Subcutaneous adipose tissue (tissue), 4 donors: ENCODE measurements around the gene ADAMTS17. TPM values are rescaled to one million over a fixed set of nuclear protein-coding genes. Genes with fewer than 3 reads are reported as not detected.

ENCODE experiments used
- CTCF ChIP-seq: fragments of 450-650 bp; IDR thresholded peaks from one replicate; pipeline ENCODE4 v1.5.1; 2016; ENCODE audit warnings: low read depth, mild to moderate bottlenecking, control low read depth, antibody characterized with exemption, moderate library complexity
- total RNA-seq, 4 donors: library from RNA; depleted of rRNA; stranded (reverse); fragments of >200 nt; gene quantifications; one replicate each; pipeline ENCODE4 v1.1.0, GENCODE V29; 2016

Gene ADAMTS17
- total RNA-seq, 4 donors from 2014 or later = 0.49 to 5.3 (median 2.5) TPM

DNA sequence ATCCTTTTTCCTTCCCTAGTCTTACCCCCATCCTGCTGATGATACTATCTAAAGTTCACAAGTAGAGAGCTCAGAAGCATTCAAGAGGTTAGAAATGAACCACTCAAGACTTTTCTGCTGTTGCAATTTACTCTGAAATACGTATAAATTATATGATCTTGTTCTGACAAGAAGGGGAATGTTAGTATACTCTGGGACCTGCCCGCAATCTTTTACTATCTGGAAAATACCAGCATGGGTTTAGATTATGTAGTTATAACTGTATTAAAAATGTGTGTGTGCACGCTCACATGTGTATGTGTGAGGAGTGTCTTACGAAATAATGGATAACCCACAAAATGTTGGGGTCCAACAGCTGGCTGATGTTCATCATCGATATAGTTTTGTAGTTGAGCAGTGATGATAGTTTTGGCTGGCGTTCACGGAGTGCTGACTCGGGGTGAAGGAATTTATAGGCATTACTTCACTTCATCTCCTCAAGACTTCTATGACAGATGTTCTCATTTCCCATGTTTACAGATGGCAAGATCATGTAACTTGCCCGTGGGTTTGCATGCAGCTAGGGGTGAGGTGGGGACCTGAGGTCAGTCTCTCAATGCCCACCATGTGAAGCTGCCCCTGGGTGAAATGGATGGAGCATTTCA, 311.1 kb downstream of the ADAMTS17 start:
- no peak for TF ChIP-seq CTCF

DNA sequence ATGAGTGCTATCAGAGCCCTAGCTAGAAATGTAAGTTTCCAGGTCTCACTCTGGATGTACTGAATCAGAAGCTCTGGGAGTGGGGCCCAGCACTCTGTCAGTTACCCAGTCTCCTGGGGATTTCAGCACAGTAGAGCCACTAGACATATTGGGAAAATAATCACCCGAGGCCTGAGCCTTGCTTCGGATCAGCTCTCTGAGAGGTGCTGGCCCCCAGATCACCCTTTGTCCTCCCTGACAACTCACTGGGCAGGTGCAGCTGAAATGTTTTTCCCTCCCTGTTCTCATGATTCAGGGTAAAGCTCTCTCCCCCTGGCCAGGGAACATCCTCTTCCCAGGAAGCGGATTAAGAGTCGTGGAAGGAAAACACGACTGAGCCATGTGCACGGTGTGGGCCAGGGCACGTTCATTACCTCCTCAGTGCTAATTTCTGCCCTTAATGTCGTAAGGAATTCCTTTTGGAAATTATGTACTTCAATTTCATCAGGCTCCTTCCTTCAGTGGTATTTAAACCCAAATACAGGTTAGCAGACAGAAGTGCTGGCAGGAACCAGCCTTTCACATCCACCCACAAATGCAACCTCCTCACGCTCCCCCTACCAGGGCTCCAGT, 311.8 kb downstream of the ADAMTS17 start:
- no peak for TF ChIP-seq CTCF

GRCh38 chr15:100029045-100029444, 312.7 kb downstream of the ADAMTS17 start:
- TF ChIP-seq CTCF = no peak

DNA sequence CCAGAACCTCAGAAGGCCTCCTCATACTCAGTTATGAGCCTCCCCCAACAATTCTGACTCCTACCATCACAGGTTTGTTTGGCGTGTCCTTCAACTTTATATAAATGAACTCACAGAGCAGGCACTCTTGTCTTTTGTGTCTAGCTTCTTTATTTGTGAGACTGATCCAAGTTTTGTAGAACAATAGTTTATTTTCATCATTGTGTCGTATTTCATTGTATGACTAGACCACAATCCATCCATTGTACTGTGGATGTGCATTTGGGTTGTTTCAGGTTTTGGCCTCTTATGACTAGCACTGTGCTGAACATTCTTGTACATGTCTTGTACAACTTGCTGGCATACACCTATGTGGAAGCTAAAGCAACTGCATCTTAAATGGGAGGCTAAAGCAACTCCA, 315.7 kb downstream of the ADAMTS17 start:
- no peak for TF ChIP-seq CTCF

DNA sequence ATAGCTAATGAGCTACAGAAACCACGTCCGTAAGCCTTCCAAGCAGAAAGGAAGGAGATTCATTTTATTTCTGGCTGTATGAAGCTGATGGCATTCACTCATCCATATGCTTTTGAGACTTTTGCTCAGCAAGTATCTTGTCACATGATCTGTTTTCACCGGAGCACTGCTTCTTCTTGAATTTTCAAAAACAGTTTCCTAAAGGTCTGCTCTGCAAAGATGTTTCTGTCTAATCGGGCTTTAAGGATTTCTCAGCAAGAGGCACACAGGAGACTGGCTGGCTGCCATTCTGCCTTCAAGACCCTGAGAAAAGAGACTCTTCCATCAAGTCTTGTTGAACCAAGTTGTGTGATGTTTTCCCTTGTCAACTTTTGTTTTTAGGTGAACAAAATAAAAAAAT, 319.0 kb downstream of the ADAMTS17 start:
- TF ChIP-seq CTCF = no peak

DNA sequence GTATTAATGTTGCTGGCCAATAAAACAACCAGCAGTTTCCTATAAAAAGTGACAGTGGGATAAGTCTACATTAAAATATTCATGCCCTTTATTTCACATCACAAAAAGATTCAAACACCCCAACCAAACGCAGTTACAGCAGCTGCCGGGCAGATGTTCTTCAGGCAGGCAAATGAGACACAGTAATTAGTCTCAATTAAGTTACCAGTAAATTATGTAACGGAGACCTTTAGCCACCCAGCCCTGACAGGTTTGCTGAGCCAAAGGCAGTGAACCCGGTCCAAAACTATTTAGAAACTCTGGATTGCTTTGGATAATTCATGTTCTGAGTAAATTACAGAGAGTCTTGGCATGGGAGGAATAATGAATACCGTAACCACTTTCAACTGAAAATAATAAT, 319.4 kb downstream of the ADAMTS17 start:
- no peak for TF ChIP-seq CTCF

DNA sequence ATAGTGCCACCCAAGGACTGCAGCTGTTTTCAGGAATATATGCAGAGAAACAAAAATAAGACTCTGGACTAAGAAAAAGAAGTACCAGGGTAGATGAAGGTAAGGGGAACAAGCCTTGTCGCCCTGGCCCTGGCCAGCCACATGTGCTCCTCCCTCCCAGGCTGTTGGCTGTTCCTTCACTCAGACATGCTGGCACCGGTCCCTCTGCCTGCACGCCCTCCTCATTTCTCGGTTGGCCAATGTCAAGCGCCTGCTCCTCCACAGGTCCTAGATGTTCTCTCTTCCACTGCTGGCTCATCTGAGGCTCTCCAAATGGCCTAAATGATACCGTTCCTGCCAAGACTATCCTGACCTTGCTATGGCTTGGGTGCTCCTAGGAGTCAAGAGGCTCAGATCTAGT, 320.1 kb downstream of the ADAMTS17 start:
- TF ChIP-seq CTCF = no peak
